Panc1 (cell line): ENCODE results near the gene FEN1. TPM values are rescaled to one million over a fixed set of nuclear protein-coding genes. Genes with fewer than 3 reads are reported as not detected.

Experiments
- ATAC-seq: fragments of 200-7000 bp; cut with Tn5 transposase; 2 replicates; pipeline ENCODE4 v1.9.1; 2020; ENCODE audit warnings: mild to moderate bottlenecking, moderate library complexity
- BruUV-seq: library from RNA; stranded (reverse); fragments of 400-500 nt; replicated peaks from 2 replicates; lab custom pipeline; 2021; lab: Mats Ljungman, UMichigan
- CTCF ChIA-PET: fragments of 300-600 bp; sonication (Branson Sonifier 250); formaldehyde crosslinking; loops from one replicate; lab custom pipeline; 2022; ENCODE audit warnings: antibody characterized with exemption; lab: Charles Lee
- POLR2A ChIA-PET: fragments of 300-600 bp; sonication (Branson Sonifier 250); formaldehyde crosslinking; loops from one replicate; lab custom pipeline; 2022; ENCODE audit warnings: antibody characterized with exemption; lab: Charles Lee
- DNase-seq: peaks from one replicate; pipeline ENCODE4 v3.0.0-alpha.2; 2010; ENCODE audit warnings: low read depth, low spot score
- H3K27ac ChIP-seq: 2 replicates; pipeline ENCODE4 v1.5.1; 2011; ENCODE audit warnings: mild to moderate bottlenecking, low read length, inconsistent platforms
- H3K27me3 ChIP-seq: fragments of 200-500 bp; sonication (Bioruptor generic); 2 replicates; pipeline ENCODE4 v1.6.0; 2014; ENCODE audit warnings: low read length, inconsistent platforms; ENCODE audit not compliant: control insufficient read depth, insufficient read depth
- H3K36me3 ChIP-seq: fragments of 200-500 bp; sonication (Bioruptor generic); 2 replicates; pipeline ENCODE4 v1.5.1; 2014; ENCODE audit warnings: inconsistent platforms, mild to moderate bottlenecking, low read length, moderate library complexity; ENCODE audit not compliant: control insufficient read depth, insufficient read depth
- H3K4me1 ChIP-seq: 2 replicates; pipeline ENCODE4 v1.5.1; 2011; ENCODE audit warnings: inconsistent platforms, mild to moderate bottlenecking, low read length, moderate library complexity; ENCODE audit not compliant: control insufficient read depth, insufficient read depth
- H3K4me3 ChIP-seq, 2 experiments: 2 replicates each; pipeline ENCODE4 v1.5.1; 2011 to 2012; ENCODE audit warnings: low read depth in 2 of 2, low read length in 2 of 2, mild to moderate bottlenecking in 2 of 2, inconsistent platforms in 1 of 2, moderate library complexity in 1 of 2
- H3K9me3 ChIP-seq: fragments of 200-500 bp; sonication (Bioruptor generic); 2 replicates; pipeline ENCODE4 v1.5.1; 2014; ENCODE audit warnings: low read depth, mild to moderate bottlenecking, inconsistent platforms, low read length, moderate library complexity; ENCODE audit not compliant: control insufficient read depth, insufficient read depth
- CTCF ChIP-seq: fragments of 450-650 bp; IDR thresholded peaks from 2 replicates; pipeline ENCODE4 v1.5.1; 2017; ENCODE audit warnings: mild to moderate bottlenecking
- POLR2AphosphoS5 ChIP-seq: IDR thresholded peaks from 2 replicates; pipeline ENCODE4 v1.6.1; 2012; ENCODE audit warnings: mild to moderate bottlenecking, low read depth, low read length, moderate library complexity
- REST ChIP-seq, 2 experiments: IDR thresholded peaks; 2 replicates each; pipeline ENCODE4 v1.6.1; 2011 to 2012; ENCODE audit warnings: low read depth in 2 of 2, control low read depth in 1 of 2, low read length in 1 of 2, mild to moderate bottlenecking in 1 of 2, moderate library complexity in 1 of 2; ENCODE audit not compliant: insufficient read depth in 1 of 2
- SIN3A ChIP-seq: IDR thresholded peaks from 2 replicates; pipeline ENCODE4 v1.6.1; 2012; ENCODE audit warnings: low read depth, mild to moderate bottlenecking, low read length, moderate library complexity, borderline replicate concordance; ENCODE audit not compliant: insufficient read depth
- TCF7L2 ChIP-seq: IDR thresholded peaks from 2 replicates; pipeline ENCODE4 v1.6.1; 2011; ENCODE audit warnings: mild to moderate bottlenecking, low read depth, low read length, inconsistent platforms
- in situ Hi-C: cut with HindIII; loops from 2 replicates; pipeline ENCODE4 v1.10.0; 2016; ENCODE audit warnings: low sequenced_read_pairs, low pct_unique_long_range_greater_than_20kb
- intact Hi-C: fragments of 100-400 bp; cut with micrococcal nuclease; formaldehyde crosslinking; loops from one replicate; pipeline ENCODE4 v1.10.0; 2022; ENCODE audit not compliant: unreplicated experiment
- total RNA-seq: library from RNA; stranded (reverse); gene quantifications from one replicate; pipeline ENCODE4 v1.2.1, GENCODE V29; 2021; ENCODE audit not compliant: unreplicated experiment

Gene FEN1
- total RNA-seq, 1 experiment from 2014 or later = 67.6 TPM

- H3K4me1 ChIP-seq = peaks cover 7% of the 10 kb centered on the region
- H3K27me3 ChIP-seq = no peaks in the 10 kb centered on the region
- H3K36me3 ChIP-seq = no peaks in the 10 kb centered on the region
- no TSS peak for BruUV-seq
- no peak overlapping the region for H3K4me3 ChIP-seq
- no peaks in the 10 kb centered on the region for H3K9me3 ChIP-seq
- ChIA-PET CTCF (interaction anchor here (0.5 kb wide), 1 partner anchor 21 kb away, joined by 3 read pairs; no protein-coding TSS in a partner anchor), POLR2A (no interaction called here)
- no peak for ATAC-seq
- intact Hi-C loops = no loop called here
- DNase-seq = no peak
- TF ChIP-seq POLR2AphosphoS5 = no peak
- no peak for TF ChIP-seq REST (IDR thresholded peaks at IDR 0.05; ENCODE audit: insufficient read depth in 1 of 2, low read depth in 2 of 2, low read length in 1 of 2)
- no peak for TF ChIP-seq SIN3A
- no peak for TF ChIP-seq TCF7L2
- TF ChIP-seq CTCF = no peak
- no peak overlapping the region for H3K27ac ChIP-seq
- in situ Hi-C loops = no loop called here
These were observed 28.0 kb upstream of the FEN1 start for GRCh38 chr11:61764606-61765260.

- ChIA-PET CTCF (interaction anchor here (0.7 kb wide), 1 partner anchor 8 kb away, joined by 3 read pairs; no protein-coding TSS in a partner anchor), POLR2A (no interaction called here)
- Histone ChIP-seq H3K27ac (no peak overlapping the region; the same call in 1 of the 2 replicates), H3K27me3 (no peaks in the 10 kb centered on the region), H3K9me3 (no peaks in the 10 kb centered on the region), H3K36me3 (no peaks in the 10 kb centered on the region), H3K4me3 (no peak overlapping the region), H3K4me1 (peaks cover 7% of the 10 kb centered on the region)
- TF ChIP-seq POLR2AphosphoS5 = no peak
- DNase-seq (no peak), ATAC-seq (no peak)
- no TSS peak for BruUV-seq
- intact Hi-C loops (no loop called here), in situ Hi-C loops (no loop called here)
These were observed 27.0 kb upstream of the FEN1 start for GRCh38 chr11:61765550-61766253.
